Activated T-helper 2 cell treated with anti-CD3 and anti-CD28 coated beads, Interferon-gamma antibody, Interleukin-2, Interleukin-4, amounts not matched to agents 10 μg/mL and 5 μg/mL and 100 μg/mL, durations not matched to agents 14 hours and 24 hours and 36 hours (primary cell): ENCODE data around the gene DAPL1. TPM values are rescaled to one million over a fixed set of nuclear protein-coding genes. Genes with fewer than 3 reads are reported as not detected.

Experiments
- DNase-seq: peaks from one replicate; pipeline ENCODE4 v3.0.0; 2021; ENCODE audit warnings: low spot score
- H3K27ac Mint-ChIP-seq: one replicate; pipeline ENCODE4 v1.8.0; 2021; ENCODE audit warnings: mixed read lengths
- H3K27me3 Mint-ChIP-seq: one replicate; pipeline ENCODE4 v1.8.0; 2021; ENCODE audit warnings: low read depth, mixed read lengths
- H3K36me3 Mint-ChIP-seq: one replicate; pipeline ENCODE4 v1.8.0; 2021; ENCODE audit warnings: low read depth, mixed read lengths
- H3K4me1 Mint-ChIP-seq: one replicate; pipeline ENCODE4 v1.8.0; 2021; ENCODE audit warnings: low read depth, mixed read lengths
- H3K4me3 Mint-ChIP-seq: one replicate; pipeline ENCODE4 v1.8.0; 2021; ENCODE audit warnings: low read depth, mild to moderate bottlenecking, moderate library complexity, mixed read lengths
- H3K9me3 Mint-ChIP-seq: one replicate; pipeline ENCODE4 v1.8.0; 2021; ENCODE audit warnings: mixed read lengths
- intact Hi-C: fragments of 100-400 bp; cut with micrococcal nuclease; formaldehyde crosslinking; loops from one replicate; pipeline ENCODE4 v1.15.1; 2023
- total RNA-seq: library from RNA; stranded (reverse); gene quantifications from 2 replicates; pipeline ENCODE4 v1.2.3, GENCODE V29; 2022

DAPL1 gene
- total RNA-seq, 1 donor from 2014 or later = not detected

DNA sequence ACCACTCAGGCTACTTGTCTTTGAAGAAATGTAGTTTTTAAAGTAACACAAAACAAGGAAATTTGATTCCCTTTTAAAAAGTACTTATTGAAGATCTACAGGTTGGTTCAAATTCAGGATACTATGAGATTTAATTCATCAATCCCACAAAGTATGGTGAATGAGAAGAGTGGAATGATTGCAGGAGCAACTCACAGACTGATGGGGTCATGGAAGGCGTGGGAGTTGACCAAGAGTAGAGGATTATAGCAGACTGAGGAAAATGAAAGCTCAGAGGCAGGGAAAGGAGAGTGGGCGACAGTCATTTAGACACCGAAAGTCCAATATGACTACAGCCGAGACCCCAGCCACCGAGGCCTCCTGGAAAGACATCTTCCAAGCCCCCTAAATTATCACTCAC, 12.5 kb upstream of the DAPL1 start:
- no peak overlapping the region for H3K27ac Mint-ChIP-seq
- H3K9me3 Mint-ChIP-seq = no peaks in the 10 kb centered on the region
- DNase-seq = no peak
- H3K36me3 Mint-ChIP-seq = no peaks in the 10 kb centered on the region
- intact Hi-C loops = no loop called here
- no peaks in the 10 kb centered on the region for H3K27me3 Mint-ChIP-seq
- H3K4me3 Mint-ChIP-seq = no peak overlapping the region
- H3K4me1 Mint-ChIP-seq = no peaks in the 10 kb centered on the region

DNA sequence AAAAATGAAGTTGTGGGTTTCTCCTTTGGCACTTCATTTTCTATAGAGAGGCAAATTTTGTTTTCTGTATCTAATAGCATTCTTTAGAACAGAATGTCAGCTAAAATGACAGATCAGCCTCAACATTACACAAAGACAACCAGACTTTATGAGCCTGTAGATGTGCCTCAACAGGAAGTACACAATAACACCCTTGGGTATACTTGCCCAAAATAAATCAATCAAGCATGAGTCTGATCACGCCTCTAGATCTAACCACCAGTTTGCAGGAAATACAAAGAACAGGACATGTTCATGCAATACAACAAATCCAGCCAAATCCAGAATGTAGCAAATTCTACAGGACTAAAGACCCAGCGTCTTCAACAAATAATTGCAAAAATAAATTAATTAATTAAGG, 11.2 kb upstream of the DAPL1 start:
- Mint-ChIP-seq H3K27me3 (no peaks in the 10 kb centered on the region), H3K27ac (no peak overlapping the region), H3K4me3 (no peak overlapping the region), H3K9me3 (no peaks in the 10 kb centered on the region), H3K4me1 (no peaks in the 10 kb centered on the region), H3K36me3 (no peaks in the 10 kb centered on the region)
- DNase-seq = no peak
- intact Hi-C loops = no loop called here

GRCh38 chr2:158786897-158787296, 8.2 kb upstream of the DAPL1 start:
- intact Hi-C loops = no loop called here
- H3K9me3 Mint-ChIP-seq = no peaks in the 10 kb centered on the region
- no peaks in the 10 kb centered on the region for H3K36me3 Mint-ChIP-seq
- no peaks in the 10 kb centered on the region for H3K4me1 Mint-ChIP-seq
- H3K27me3 Mint-ChIP-seq = no peaks in the 10 kb centered on the region
- no peak for DNase-seq
- H3K27ac Mint-ChIP-seq = no peak overlapping the region
- H3K4me3 Mint-ChIP-seq = no peak overlapping the region

- no peak overlapping the region for H3K4me3 Mint-ChIP-seq
- DNase-seq = no peak
- H3K27ac Mint-ChIP-seq = no peak overlapping the region
- no peaks in the 10 kb centered on the region for H3K4me1 Mint-ChIP-seq
- H3K9me3 Mint-ChIP-seq = no peaks in the 10 kb centered on the region
- no peaks in the 10 kb centered on the region for H3K36me3 Mint-ChIP-seq
- intact Hi-C loops = no loop called here
- H3K27me3 Mint-ChIP-seq = no peaks in the 10 kb centered on the region
Observed at GRCh38 chr2:158788951-158789350, 6.2 kb upstream of the DAPL1 start.

DNA sequence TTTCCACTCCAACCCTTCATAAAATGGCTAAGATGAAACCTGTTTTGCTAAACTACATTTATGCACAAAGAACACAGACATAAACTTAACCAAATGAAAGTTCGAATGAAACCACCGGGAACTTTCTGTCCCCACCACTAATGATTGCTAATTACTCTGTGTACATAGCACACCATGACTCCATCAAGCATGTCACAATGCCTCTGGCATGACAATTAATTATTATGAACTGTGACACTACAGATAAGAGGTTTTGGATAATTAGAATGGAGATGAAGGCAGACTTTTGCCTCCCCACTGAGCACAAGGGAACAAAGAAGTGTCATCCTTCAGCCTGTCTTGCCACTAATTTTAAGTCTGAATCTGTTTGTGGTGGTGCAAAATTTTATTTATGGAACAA, 1.5 kb downstream of the DAPL1 start:
- no peak overlapping the region for H3K27ac Mint-ChIP-seq
- no peak overlapping the region for H3K4me3 Mint-ChIP-seq
- peaks cover 13% of the 10 kb centered on the region for H3K27me3 Mint-ChIP-seq
- DNase-seq = no peak
- intact Hi-C loops = no loop called here
- H3K36me3 Mint-ChIP-seq = no peaks in the 10 kb centered on the region
- no peaks in the 10 kb centered on the region for H3K4me1 Mint-ChIP-seq
- no peaks in the 10 kb centered on the region for H3K9me3 Mint-ChIP-seq

GRCh38 chr2:158797963-158798700, 3.0 kb downstream of the DAPL1 start:
- no peaks in the 10 kb centered on the region for H3K4me1 Mint-ChIP-seq

DNA sequence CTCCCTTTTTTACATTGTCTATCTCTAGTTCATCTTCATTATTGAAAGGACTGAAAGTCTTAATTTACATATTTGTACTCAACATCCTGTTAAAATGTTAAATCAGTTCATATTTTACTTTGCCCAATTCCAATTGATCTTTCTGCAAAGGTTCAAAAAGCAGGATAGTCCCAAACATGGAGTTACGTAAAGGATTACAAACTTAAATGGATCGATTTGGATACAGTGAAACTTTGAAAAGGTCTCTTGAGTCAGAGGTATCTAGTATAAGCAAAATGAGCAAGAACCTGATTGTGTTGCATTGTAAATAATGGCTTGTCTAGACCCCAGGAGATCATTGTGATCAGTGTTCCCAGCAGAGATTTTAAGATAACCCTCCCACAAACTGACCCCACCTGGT, 4.1 kb downstream of the DAPL1 start:
- Mint-ChIP-seq H3K9me3 (no peaks in the 10 kb centered on the region), H3K4me3 (no peak overlapping the region), H3K27ac (no peak overlapping the region), H3K27me3 (peaks cover 13% of the 10 kb centered on the region), H3K36me3 (no peaks in the 10 kb centered on the region), H3K4me1 (no peaks in the 10 kb centered on the region)
- no peak for DNase-seq
- intact Hi-C loops = no loop called here

More at GRCh38 chr2:158797963-158798700, 3.0 kb downstream of the DAPL1 start:
- Mint-ChIP-seq H3K27me3 (peaks cover 13% of the 10 kb centered on the region), H3K36me3 (no peaks in the 10 kb centered on the region), H3K9me3 (no peaks in the 10 kb centered on the region), H3K4me3 (no peak overlapping the region), H3K27ac (no peak overlapping the region)
- DNase-seq = no peak
- intact Hi-C loops = no loop called here

DNA sequence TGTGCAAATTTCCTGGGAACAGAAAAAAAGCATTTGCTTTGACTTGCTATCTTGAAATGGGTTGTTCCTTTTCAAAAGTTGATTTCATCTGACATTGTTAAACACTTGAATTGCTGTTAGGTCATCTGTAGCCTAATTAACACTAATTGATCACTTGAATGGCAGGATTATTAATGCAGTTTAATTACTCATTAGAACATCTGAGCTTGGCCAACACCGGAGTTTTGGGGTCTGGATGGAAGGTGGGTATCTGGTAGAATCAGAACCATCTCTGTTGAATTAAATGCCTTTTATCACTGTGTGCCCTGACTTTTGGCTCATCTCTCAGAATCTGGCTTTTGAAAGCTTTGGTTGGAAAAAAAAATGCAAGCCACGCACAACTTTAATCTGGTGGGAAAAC, 8.4 kb downstream of the DAPL1 start:
- Mint-ChIP-seq H3K27ac (no peak overlapping the region), H3K4me1 (no peaks in the 10 kb centered on the region), H3K4me3 (no peak overlapping the region), H3K27me3 (peaks cover 4% of the 10 kb centered on the region), H3K36me3 (no peaks in the 10 kb centered on the region), H3K9me3 (no peaks in the 10 kb centered on the region)
- intact Hi-C loops = no loop called here
- DNase-seq = no peak

DNA sequence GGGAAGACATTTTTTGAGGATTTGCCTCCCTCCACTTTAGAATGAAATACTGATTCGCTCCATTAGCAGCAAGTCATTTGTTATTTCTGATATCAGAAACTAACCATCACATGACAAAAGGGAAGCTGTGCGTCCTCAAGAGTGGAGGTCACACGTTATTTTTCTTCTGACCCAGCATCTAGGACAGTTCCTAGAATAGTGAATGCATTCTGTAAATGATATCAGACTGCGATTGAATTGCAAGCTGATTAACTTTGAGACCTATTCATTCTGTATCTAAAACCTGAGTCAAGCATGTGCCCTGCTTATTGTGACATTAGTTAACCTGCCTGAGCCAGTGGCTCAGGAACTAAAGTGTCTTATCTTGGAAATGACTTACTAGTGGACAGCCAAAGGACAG, 10.1 kb downstream of the DAPL1 start:
- no peak for DNase-seq
- H3K9me3 Mint-ChIP-seq = no peaks in the 10 kb centered on the region
- intact Hi-C loops = no loop called here
- H3K27ac Mint-ChIP-seq = no peak overlapping the region
- H3K4me3 Mint-ChIP-seq = no peak overlapping the region
- H3K27me3 Mint-ChIP-seq = no peaks in the 10 kb centered on the region
- H3K4me1 Mint-ChIP-seq = no peaks in the 10 kb centered on the region
- no peaks in the 10 kb centered on the region for H3K36me3 Mint-ChIP-seq

GRCh38 chr2:158805936-158806335, 10.8 kb downstream of the DAPL1 start:
- intact Hi-C loops = no loop called here
- Mint-ChIP-seq H3K9me3 (no peaks in the 10 kb centered on the region), H3K4me1 (no peaks in the 10 kb centered on the region)

DNA sequence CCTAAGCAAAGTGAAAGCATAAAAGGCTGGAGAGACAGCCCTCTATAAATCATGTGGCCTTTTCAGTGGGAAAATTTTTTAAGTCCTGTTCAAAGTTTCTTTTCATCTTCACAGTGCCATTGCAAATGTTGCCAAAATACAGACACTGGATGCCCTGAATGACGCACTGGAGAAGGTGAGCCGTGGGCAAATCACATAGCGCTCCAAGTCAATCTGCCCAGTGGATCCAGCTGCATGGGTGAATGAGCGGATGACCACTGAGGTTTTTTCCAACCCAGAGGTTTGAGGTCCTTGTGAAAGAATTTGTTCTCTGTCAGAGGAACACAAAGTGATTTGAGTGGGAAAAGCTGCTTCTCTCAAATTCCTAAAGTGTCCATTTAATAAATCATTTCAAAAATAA, 11.8 kb downstream of the DAPL1 start:
- no peaks in the 10 kb centered on the region for H3K9me3 Mint-ChIP-seq
- no peak for DNase-seq
- H3K4me1 Mint-ChIP-seq = no peaks in the 10 kb centered on the region
- no peak overlapping the region for H3K27ac Mint-ChIP-seq
- no peaks in the 10 kb centered on the region for H3K27me3 Mint-ChIP-seq
- H3K36me3 Mint-ChIP-seq = no peaks in the 10 kb centered on the region
- intact Hi-C loops = no loop called here
- no peak overlapping the region for H3K4me3 Mint-ChIP-seq

More at GRCh38 chr2:158805936-158806335, 10.8 kb downstream of the DAPL1 start:
- no peak overlapping the region for H3K4me3 Mint-ChIP-seq
- no peak for DNase-seq
- no peak overlapping the region for H3K27ac Mint-ChIP-seq
- no peaks in the 10 kb centered on the region for H3K27me3 Mint-ChIP-seq
- no peaks in the 10 kb centered on the region for H3K36me3 Mint-ChIP-seq

DNA sequence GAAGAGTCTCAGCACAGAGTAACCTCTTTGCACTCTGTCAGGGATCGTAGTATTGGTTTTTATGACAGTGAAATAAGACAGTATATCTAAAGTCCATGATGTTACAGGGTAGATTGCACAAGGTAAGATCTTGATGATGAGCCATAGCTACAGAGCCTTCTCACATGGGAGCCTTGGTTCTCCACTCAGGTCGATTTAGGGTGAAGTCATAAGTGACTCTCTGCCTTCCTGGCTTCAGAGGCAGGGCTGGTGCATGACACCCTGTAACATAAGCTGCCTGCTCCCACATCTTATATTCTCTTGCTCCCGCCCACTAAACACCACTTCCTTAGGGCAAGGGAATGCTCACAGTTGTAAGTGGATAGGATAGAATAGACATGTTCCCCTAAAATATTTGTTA, 13.3 kb downstream of the DAPL1 start:
- DNase-seq = no peak
- Mint-ChIP-seq H3K4me3 (no peak overlapping the region), H3K27ac (no peak overlapping the region), H3K27me3 (no peaks in the 10 kb centered on the region), H3K4me1 (no peaks in the 10 kb centered on the region), H3K36me3 (no peaks in the 10 kb centered on the region), H3K9me3 (no peaks in the 10 kb centered on the region)
- intact Hi-C loops = no loop called here

GRCh38 chr2:158809816-158810215, 14.7 kb downstream of the DAPL1 start:
- intact Hi-C loops = no loop called here
- Mint-ChIP-seq H3K27ac (no peak overlapping the region), H3K9me3 (no peaks in the 10 kb centered on the region), H3K27me3 (no peaks in the 10 kb centered on the region), H3K4me3 (no peak overlapping the region), H3K4me1 (no peaks in the 10 kb centered on the region), H3K36me3 (no peaks in the 10 kb centered on the region)
- no peak for DNase-seq
